ENCODE results near the gene CRYGN.

CRYGN gene

DNA sequence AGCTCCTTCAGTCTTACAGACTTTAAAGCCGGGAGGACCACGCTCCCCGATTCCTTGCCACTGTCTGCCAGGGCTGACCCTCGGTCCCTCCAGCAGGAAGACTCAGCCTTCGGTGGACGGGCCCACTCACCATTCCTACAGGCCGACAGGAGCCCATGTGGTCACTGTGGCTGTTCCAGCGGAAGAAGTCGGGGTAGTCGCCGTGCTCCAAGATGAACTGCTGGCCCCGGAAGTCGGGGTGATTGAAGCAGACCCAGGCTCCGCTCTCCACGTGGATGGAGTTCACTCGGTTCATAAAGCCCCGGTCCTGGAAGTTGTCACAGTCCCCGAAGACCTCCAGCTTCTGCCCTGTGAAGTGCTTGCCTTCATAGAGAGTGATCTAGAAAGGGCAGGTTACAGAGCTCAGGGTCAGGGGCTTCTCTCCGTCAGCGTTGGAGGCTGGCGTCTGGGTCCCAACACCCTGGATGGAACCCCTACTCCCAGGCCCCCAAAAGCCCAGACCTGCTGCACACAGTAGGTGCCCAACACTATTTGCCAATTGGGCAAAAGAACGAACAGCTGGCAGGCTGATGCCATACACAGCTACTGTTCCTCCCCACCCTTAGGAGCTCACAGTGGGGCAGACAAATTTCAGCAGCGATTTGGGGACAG is 1.9 kb downstream of the CRYGN start:
- DNase-seq = no peak

DNA sequence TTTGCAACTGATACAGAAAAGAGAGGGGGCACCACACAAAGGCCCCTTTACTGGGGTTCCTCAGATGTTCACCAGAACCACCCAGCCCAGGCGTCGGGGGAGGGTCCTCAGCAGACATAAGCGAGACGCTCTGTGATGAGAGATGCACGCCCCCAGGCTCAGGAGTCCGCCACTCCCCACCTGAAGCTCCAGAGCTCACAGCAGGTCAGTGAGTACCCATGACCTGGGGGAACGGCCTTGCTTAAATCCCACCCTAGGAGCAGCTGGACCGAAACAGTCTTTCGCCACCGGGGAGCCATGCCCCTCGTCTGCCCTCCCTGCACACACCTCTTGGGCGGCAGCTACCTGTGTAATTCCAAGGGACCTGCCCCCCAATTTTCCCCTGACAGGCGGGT is 2.8 kb downstream of the CRYGN start:
- no peak for DNase-seq

DNA sequence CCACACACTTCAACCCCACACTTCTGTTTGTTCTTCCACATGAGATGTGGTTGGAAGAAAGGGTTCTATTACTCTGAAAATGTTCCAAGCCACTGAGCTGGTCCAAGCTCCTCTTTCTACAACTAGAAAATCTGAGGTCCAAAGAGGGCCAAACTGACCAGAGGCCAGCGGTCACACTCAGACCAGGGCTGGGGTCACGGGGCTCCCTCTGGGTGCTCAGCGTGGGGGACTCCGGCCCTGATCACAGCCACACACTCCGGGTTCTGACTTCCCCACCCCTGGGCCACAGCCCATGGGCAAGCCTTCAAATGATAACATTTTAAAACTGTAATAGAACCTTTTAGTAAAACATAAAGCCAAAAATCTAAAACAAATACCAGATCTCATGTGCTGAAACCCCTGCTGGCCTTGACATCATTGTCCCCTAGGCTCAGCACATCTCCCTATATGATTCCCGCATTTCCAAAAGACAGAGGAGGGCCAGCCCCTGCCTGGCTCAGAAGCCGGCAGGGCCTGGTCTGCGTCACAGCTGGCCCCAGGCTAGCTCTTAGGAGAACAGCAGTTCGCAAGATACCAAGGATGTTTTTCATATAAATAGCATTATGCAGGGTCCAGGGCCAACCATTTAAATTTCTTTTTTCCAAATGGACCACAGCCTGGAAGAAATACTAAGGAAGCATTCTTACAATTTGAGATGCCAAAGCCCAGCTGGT is 3.3 kb downstream of the CRYGN start:
- no peak for DNase-seq

DNA sequence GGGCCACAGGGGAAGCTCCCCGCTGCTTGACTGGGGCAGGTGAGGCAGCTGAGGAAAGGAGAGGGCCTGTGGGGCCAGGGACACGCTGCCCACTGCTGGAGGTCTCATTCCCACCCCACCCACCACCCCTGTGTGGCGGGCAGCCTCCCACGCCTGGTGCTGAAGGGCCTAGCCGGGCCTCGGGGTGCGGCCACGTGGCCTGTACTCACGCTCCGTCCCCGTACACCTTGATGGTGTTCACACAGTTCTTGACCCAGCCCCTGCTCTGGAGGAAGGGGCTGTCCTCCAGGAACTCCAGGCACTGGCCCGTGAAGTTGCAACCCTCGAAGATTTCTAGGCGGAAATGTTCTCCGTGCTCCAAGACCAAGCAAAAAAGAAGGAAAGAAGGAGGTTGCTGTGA is 4.0 kb downstream of the CRYGN start:
- DNase-seq = no peak

DNA sequence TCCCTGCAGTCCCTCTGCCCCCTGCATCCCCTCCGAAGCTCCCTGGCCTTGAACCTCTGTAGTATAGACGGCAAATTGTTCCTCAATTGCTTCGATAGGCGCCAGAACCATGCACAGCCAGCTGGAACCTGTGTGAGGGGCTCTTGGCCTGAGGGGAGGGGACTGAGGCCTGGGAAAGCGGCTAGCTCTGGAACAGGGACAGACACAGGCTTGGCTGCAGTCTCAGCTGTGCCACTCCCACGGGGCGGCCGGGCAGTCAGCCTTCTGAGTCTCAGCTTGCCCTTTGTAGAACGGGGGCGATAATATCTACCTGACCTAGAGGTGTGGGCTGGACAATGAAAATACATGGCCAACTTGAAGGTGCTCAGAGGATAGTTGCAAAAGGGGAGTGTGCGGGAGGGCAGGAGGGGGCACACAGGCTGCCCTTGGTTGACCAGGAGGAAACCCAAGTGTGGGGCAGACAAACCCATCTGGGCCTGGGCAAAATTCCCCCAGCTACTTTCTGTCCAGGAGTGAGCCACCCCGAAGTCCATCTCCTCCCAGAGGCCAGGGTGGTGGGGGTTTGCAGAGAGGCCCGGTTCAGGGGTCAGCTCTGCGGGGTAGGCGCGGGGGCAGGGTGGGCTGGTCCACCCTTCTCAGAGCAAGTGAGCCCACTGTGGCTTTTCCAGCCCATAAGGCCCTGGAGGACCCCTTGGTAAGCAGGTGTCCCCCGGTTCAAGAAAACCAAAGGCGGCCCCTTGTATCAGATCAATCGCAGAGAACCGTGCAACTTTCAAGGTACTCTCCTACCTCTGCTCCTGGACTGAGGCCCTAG is 4.6 kb downstream of the CRYGN start:
- DNase-seq = no peak

DNA sequence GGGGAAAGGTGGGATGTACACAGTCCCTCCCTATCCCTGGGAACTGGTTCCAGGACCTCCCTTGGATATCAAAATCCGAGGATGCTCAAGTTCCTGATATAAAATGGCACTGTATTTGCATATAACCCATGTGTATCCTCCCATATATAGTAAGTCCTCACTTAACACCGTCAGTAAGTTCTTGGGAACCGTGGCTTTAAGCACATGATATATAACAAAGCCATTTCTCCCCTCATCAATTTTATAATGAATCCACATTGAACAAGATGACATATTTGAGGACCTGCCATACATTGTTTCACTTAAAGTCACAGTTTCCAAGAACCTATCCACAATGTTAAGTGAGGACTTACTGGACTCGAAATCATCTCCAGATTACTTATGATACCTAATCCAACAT is 5.4 kb downstream of the CRYGN start:
- DNase-seq = no peak

DNA sequence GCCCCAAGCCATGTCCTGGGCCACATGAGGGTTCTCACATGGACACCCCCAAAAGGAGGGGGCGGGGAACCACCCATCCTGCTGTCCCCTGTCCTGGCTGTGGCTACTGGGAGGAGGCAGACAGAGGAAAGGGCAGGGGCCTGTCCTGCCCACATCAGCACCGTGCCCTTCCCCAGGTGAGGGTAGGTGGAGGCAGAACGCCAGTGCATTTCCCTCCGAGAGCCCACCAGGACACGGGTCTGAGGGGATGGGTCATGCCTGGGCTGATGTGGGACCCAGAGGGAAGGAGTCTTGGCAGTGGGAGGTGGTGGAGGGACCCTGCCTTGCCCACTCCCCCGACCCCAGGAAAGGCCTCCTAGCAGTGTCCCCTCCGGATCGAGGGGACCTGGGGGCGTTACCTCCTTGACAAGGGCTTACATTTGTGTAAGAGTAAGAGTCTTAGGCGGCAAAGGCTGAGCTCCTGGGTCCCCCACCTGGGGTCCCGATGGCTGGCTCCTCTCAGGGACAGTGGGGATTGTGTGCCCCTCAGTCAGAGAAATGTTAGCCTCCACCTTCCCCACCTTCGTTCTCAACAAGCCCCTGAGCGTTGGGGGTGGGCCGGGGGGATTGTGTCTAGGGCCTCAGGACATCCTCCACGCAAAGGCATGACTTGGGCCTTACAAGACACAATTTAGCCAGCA is 6.1 kb downstream of the CRYGN start:
- no peak for DNase-seq

DNA sequence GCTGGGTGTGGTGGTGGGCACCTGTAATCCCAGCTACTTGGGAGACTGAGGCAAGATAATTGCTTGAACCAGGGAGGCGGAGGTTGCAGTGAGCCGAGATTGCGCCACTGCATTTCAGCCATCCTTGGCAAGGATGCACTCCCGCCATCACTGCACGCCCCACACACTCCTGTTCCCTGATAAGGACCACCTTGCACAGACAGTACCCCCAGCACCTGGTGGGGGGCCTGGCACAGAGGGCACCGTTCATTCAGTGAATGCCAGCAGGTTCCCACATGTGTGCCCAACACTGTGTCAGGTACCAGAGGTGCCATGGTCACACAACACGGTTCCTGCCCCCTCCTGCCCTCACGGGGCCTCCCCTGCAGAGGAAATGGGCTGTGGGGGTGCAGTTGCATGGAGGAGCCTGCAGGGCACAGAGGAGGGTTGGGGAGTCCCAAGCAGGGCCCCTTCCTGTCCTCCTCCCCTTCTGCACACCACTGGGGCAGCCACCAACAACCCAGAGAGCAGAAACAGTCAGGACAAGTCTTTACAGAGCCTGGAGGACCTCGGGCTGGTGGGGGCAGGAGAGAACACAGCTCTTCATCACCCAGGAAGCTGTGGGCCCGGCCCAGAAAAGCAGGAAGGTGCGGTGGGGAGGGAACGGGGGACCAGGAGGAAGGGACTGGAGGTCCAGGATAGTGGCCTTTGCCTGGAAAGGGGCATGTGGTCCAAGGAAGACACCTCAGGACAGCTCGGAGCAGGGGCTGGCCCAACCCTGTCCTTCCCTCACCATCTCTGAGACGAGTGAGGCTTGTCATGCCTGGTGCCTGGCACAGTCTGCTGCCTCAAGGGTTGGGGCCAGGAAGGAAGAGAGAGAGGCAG is 7.1 kb downstream of the CRYGN start:
- peak; percentile 68 for DNase-seq

DNA sequence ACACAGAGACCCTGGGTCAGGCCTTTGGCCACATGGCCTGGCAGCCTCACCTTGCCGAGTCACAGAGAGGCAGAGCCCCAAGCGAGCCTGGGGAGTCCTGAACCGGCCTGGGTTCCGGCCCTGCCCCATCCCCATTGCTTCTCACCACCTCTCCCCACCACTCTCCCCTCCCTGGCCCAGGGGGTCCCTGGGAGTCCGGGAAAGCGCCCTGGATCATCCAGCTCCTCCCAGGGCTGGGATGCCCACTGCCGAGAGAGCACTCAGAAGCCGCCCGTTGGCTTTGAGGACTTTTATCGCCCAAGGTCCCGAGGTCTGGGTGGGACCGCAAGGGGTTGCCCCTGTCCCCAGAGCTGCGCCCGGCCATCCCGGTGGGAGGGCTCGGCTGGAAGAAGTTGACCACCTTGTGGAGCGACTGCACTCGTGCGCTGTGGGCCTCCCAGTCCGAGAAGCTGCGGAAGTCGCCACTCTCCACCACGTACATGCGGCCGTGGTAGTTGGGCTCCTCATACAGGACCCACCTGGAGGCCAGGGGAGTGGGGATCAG is 8.1 kb downstream of the CRYGN start:
- DNase-seq = no peak

DNA sequence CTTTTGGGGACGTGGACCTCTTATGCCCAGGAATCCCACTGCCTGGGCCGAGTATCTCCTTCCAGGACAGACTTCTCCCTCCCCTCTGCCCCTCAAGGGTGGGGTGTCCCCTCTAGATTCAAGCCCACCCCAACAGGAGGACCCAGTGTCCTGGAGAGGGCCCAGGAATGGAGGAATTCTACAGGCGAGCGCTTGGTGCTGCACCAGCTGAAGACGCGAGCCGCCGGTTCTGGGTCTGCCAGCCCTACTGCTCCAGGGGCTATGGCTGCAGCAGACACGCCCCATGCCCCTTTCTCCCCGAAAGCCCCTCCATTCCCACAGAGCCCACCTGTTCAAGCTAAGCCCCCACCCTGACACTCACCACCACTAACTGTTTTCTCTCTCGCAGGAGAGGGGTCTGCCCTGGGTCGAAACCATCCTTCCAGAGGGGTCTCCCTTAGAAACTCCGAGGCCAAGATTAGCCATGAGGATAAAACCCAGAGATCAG is 8.6 kb downstream of the CRYGN start:
- DNase-seq = no peak

DNA sequence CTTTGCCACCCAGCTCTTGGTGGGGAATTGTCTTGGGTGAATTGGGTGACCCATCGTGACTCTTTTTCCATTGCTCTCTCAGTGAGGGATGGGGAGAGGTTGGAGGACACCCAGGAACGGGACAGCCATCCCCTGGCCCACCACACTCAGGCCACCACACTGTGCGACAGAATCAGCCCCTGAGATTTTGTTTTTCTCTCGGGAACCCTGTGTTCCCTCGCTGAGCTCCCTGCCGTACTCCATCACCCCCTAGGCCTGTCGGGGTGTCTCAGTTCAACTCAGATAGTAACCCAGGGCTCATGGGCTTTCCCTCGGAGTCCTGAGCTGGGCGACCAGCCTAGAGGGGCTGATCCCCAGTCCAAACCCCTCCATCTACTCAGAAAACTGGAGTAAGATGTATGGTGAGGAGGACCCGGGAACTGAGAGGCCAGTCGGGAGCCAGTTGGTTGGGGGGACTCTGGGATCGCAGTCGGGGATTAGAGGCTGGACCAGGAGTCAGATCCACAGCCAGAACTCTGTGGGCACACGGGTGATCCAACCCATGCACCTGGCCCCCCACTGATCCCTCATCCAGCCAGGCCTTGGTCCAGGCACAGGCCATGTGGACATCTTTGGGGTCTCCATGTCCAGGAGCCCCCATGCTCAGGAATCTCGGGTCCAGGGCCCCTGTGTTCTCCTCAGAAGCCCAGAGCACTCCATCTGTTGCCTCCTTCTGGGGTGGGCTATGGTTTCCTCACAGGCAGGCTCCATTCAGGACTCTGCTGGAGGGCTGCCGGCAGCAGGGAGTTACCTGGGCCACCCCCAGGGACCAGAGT is 9.3 kb downstream of the CRYGN start:
- DNase-seq = no peak

DNA sequence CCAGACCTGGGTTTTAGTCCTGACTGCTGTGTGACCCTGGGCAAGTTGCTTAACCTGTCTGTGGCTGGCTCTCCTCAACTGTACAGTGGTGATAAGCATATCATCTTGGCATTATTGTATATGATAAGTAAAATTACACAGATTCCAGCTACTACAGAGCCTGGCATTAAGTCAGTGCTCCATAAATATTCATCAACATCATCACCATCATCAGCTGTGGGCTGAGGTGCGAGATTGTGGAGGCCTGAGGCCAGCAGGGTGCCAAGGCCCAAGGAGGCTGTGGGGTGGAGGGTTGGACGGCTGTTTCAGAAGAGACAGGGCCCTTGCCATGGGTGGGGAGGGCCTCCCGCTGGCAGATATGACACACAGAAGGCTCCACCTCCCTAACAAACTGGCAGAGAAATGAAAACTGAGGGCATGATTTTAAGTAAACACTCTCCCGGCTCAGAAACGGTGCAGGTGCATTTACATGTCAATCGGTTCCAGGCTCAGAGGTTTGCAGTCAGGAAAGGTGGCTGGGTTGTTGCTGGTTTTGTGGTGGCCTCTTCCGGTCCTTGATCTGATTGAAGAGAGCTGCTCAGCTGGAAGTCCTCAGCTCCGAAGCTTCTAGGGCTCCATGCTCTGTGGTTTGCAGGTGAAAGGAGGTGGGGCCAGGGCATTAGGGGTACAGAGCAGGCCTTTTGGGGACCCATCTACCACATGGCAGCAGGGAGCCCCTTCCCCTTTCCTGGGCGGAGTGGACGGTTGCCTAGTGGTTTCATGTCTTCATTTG is 10.2 kb downstream of the CRYGN start:
- DNase-seq = peak; percentile 44

DNA sequence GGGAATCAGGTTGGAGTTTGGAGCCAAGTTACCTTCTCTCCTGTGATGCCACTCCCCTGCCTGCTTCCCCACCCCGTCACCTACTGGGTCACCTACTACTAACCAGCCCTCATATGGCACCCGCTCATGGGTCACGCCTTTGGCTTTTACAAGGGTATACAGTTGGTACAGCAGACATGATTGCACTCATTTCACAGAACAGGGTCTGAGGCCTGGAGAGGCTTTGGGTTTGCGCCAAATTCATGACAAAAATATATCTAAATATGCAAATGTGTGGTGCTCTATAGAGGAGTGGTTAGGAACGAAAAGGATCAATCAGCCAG is 10.7 kb downstream of the CRYGN start:
- no peak for DNase-seq

DNA sequence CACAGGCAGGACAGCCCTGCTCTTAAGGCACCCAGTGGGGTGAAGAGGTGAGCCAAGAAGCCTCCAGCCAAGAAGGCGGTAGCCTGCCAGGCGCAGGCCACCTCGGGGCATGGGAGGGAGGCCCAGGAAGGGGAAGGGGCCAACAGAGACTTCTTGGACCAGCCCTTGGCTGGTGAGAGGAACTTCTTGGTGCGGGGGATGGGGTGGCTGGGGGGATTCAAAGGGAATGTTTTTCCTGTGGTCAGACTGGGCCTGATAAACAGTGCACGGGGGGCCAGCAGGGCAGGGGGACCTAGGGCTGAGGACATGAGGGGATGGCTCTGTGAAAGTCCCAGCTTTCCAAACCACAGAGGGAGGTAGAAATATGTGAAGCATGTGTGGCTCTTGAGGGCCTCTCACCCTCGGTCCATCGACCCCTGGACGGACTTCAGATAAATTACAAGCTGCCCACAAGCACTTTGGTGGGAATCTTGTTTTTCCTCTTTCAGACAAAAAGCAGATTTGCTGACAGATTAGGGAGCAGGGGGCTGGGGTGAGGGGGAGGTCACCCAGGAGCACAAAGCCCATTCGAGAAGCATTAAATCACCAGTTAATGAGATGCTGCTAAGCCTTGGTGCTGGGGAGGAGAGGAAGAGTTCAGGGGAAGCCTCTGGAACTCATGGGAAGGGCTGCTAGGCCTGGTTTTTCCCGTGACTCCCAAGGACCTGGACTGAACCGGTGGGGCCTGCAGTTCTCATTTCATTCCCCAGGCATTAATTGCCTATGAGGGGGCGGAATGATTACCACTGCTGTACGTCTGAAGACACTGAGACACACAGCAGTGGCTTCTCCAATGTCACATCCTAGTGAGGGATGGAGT is 11.3 kb downstream of the CRYGN start:
- DNase-seq = no peak

DNA sequence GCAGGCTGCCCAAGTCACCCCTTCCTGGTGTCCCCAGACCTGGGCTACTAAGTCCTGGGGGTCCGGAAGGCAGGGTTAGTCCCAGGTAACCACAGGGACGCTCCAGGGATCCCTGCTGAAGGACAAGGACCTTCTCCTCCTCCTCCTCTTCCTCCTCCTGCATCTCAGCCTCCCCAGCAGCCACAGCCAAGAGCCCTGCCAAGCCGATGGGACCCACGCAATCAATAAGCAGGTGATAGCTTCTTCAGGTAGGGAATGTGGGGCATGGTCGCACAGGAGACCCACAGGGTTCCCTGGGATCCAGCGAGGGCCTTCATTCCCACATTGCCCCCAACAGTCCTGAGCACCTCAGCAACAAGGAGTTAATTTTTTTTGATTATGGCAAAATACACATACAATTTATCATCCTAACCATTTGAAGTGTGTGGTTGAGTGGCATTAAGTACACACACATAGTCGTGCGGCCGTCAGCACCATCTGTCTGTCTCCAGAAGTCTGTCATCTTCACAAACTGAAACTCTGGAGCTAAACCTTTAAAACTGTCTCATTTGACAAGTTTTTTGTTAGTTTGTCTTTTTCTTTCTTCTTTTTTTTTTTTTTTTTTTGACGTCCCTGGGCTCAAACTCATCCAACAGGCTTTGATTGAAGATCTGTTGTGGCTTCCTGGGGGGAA is 12.1 kb downstream of the CRYGN start:
- no peak for DNase-seq

DNA sequence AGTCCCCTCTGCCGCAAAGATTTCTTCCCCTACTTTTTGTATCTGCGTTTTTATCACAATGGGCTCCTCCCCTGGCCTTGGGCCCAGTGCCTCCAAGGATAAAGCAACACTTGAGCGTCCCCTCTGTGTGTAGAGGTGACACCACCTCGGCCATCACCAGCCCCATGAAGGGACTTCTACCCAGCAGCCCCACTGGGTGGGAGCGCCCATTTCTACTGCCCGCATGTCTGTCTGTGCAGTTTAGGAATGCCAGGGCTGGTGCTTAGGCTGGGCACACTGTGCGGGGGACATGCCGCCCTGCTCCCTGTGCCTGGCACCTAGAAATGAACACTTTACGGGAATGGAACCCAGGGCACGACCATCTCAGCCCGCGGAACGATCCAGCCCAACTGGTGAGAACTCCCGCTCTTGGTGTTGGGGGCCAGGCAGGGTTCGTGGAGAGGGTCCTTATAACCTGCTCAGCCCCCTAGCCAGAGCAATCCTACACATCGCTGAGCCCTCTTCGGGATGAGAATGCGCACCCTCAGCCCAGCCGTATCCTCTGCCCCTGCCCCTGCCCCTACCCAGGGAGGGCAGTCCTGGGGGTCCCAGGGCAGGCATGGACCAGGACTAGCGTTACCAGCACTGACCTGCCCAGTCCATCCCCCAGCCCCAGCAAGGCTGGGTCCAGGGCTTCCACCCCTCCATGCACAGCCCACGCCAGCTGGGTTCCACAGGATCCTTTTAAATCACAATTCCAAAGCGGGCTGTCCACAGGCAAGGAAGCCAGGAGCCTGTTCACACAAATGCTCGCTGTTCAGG is 12.8 kb downstream of the CRYGN start:
- no peak for DNase-seq

DNA sequence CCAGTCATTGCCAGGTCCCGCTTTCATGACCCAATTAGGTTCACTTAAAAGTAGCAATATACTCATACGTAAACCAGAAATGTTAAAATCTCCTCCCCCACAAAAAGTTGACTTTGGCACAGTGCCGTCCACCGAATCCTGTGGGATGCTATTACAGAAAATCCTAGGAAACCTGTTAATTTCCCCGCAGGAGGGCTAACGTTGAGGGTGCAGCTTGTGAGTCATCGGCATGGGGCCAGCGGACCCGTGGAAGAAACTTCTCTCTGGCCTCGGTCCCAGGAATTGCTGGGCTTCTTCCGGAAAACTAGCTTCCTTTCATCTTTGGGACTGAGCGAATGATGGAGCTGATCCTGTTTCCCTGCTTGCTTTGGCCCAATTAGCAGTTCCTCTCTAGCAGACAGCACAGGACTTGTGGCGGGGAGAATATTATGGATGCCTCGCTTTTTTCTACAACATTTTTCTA is 13.5 kb downstream of the CRYGN start:
- DNase-seq = no peak
